ENCODE measurements around the gene HDAC10. TPM values are rescaled to one million over a fixed set of nuclear protein-coding genes. Genes with fewer than 3 reads are reported as not detected.
"Not testable (repeated sequence)": the region's sequence is repeated elsewhere in the genome, so short reads cannot be mapped to it uniquely, and the experiment has no call there.

Gene HDAC10
- total RNA-seq, 1 donor from 2014 or later, result 12.7 TPM

DNA sequence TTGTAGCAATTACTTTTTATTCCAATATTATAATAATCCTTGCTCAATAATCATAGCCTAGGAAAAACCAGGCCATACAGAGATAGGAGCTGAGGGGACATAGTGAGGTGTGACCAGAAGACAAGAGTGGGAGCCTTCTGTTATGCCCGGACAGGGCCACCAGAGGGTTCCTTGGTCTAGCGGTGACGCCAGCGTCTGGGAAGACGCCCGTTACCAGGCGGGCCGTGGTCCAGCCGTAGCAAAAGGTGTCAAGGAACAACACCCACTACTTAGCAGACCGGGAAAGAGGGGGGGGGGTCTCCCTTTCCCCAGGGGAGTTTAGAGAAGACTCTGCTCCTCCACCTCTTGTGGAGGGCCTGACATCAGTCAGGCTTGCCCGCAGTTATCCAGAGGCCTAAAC lies 22.3 kb upstream of the HDAC10 start:
- not testable (repeated sequence) for ATAC-seq, DNase-seq
- intact Hi-C loops (cut with micrococcal nuclease), result loop anchor here (10.0 kb wide), 1 partner anchor 51 kb away; the partner anchor contains the start of gene DENND6B

DNA sequence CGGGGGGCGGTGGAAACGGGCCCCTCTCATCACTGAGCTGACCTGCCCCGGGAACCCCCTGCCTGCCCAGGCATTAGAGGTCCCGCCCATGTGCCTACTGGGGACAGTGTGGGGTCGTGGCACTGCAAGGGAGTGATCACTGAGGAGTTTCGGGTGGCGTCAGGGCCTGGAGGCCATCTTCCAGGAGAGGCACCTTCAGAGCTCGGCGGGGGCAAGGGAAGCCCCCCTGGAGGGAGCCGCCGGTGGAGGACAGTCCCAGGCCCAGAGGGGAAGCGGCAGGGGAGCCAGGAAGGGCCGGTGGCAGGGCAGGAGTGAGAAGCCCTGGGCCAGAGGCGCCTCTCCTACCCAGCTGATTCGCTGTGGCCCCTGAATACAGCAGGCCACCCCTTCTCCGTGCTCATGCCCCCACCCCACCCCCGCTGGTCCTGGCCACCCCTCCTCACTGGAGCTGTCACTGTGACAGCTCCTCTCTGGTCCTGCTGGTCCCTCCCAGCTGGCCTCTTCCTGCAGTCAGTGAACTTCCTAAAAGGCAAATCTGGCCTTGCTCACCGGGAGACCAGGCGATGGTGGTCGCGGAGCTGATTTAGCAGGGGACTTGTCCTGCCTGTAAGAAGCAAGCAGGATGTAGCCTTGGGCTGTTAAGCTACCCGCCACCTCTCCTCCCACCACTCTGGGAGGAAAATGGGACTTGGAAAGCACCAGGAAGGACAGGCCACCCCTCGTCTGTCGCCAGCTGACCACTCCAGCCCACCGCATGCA lies 21.2 kb upstream of the HDAC10 start:
- intact Hi-C loops (cut with micrococcal nuclease), result loop anchor here (10.0 kb wide), 1 partner anchor 53 kb away; the partner anchor contains the start of gene DENND6B
- DNase-seq (no peak), ATAC-seq (no peak)

DNA sequence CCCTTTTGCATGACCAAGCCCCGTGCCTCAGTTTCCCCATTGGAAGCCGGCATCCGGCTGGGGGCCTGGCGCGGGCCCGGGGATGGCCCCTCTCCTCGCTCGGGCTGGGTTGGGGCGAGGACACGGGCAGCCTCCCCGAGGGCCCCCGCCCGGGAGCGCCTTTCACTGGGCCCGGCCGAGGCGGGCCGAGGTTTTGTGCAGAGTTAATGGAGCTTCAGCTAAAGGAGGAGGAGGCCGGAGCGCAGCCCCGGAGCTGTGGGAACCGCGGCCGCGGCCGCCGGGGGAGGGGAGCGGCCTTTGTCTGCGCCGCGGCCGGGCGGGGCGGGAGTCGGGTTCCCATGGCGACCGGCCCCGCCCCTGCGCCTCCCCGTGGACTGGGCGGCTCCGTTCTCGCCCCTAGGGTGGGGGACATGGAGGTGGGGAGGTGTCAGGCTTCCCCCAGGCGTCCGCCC lies 20.5 kb upstream of the HDAC10 start:
- intact Hi-C loops (cut with micrococcal nuclease), result loop anchor here (10.0 kb wide), 1 partner anchor 53 kb away; the partner anchor contains the start of gene DENND6B
- peak; percentile 83 for DNase-seq

DNA sequence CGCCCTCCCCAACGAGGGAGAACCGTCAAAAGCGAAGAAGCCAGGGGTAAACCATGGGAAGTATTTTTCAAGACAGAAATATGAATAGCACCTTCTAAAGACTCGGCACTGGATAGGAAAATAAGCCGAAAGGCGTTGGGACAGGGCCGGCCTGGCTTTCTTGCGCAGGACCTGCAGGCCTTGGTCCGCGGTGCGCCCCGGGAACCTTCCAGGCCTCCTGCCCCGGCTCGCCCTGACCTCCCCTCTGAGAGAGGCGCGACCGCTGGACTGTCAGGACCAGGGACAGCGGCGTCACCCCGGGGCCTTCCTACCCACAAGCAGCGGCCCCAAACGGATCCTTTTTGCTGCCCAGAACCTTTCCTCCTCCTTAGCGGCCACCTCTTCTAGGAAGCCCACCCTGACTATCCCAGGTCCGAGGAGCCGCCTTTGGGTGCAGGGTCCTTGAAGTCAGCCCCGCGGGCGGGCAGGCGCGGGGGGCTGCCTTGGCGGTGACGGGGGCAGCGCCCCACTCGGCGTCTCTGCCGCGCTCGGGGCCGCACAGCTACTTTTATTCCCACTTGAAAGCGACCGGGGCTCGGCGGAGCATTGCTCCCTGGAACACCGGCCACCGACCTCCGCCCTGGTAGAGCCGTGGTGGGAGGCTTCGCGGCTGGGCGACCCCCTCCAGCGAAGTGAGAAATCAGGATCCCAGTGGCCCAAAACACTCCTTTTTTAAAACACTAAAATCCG lies 19.8 kb upstream of the HDAC10 start:
- DNase-seq, result peak; percentile 83
- intact Hi-C loops (cut with micrococcal nuclease), result loop anchor here (10.0 kb wide), 1 partner anchor 54 kb away; the partner anchor contains the start of gene DENND6B
- ATAC-seq, result peak; percentile 65

More for the DNA sequence above, 20.5 kb upstream of the HDAC10 start:
- peak; percentile 33 for ATAC-seq

DNA sequence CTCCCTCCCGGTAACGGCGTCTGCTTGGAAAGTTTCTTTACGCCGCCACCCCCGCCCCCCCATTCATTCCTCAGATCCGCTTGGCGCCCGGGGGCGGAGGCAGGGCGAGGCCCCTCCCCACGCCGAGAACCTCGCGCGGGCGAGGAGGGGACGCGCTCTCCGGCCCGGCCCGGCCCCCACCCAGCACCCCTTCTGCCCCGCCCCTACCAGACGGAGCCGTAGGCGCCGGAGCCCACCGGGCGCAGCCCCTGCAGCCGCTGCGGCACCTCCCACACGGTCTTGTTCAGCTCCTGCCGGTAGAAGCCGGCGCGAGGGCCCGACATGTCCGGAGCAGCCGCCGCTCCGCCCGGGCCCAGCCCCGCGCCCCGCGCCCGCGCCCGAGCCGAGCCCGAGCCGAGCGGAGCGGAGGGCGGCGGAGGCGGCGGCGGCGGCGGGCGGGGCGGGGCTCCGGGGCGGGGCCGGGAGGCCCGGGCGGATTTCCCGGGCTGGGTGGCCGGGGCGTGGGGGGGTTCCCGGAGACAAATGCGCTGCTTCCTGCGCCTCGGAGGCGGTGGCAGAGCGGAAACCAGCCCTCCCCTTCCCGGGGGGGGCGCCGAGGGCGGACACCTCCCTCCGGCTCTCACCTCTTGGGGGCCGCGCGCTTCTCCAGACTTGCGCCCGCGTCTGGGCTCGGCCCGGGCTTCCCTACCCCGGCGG lies 19.1 kb upstream of the HDAC10 start, which contains the start of gene MAPK11:
TSS of gene MAPK11 (minus strand) at position 411 of the 696 bp plus-strand sequence. CDS start at position 323, 88 bp downstream.
- DNase-seq (peak; percentile 74), ATAC-seq (peak; percentile 42)
- intact Hi-C loops (cut with micrococcal nuclease), result loop anchor here (10.0 kb wide), 1 partner anchor 55 kb away; the partner anchor contains the start of gene DENND6B

DNA sequence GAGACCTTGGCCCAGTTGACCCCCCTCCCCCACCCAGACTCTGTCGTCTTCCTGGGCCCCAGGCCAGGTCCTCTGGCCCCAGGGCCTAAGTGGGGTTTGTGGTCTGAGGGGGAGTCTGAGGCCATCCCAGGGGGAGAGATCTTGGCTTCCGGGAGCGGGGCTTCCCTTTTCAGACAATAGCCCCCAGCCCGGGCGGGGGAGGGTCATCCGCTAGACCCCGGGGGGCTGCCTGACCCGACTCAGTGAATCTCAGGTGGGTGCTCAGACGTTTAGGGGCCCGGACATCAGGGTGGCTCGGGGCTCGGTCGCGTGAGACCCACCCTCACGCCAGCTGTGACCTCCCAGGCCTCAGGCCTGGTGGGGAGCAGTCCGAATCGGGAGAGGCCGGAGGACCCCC lies 18.5 kb upstream of the HDAC10 start:
- intact Hi-C loops (cut with micrococcal nuclease), result no loop called here
- ATAC-seq, result no peak
- DNase-seq, result no peak

DNA sequence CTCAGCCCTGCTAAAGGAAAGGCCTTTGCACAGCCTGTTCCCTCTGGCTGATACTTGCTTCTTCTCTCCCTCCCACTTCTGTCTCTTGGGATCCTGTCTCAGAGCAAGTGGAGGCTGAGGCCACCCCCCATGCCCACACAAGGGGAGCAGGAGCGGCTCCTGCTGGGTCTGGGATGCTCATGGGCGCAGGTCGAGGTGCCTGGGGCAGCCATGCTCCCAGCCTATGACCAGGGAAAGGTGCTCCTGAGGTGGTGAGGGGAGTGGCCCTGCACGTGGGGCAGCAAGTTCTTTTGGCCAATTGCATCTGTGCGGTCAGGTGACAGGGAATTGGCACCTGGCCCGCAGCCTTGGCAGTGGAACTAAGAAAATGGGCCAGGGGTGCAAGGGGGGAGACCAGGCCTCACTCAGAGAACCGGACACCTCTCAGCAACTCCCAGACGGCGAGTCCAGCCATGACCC lies 17.6 kb upstream of the HDAC10 start:
- ATAC-seq, result no peak
- no peak for DNase-seq
- intact Hi-C loops (cut with micrococcal nuclease), result no loop called here

DNA sequence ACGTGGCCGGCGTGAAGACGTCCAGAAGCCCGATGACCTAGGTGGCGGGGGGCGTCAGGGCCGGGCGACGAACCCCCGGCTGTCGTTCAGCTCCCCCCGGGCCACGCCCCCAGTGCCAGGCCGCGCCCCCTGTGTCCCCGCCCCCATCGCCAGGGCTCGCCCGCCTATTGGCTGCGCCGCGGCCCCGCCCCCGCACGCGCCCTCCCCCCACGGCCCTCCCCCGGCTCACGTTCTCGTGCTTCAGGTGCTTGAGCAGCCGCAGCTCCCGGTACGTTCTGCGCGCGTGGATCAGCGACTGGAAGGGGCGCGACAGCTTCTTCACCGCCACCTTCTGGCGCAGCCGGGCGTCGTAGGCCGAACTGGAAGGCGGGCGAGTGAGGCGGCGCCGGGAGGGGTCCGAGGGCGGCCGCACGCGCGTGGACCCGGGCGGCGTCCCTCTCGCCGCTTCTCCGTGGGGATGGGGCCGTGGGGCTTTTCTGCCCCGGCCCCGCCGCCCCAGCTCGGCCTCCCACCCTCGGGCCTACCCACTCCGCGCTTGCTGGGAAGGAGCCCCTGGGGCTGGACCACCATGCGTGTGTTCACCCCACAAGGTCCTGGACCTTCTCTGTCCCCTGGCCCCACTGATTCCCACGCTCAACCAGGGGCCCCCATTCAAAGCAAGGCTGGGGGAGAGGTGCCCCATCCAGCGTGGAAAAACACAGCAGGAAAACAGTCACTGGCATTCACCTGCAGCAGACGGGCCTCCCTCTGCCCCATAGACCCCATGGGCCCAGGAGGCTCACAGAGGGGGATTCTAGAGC lies 16.7 kb upstream of the HDAC10 start:
- ATAC-seq (peak; percentile 74), DNase-seq (peak; percentile 82)
- intact Hi-C loops (cut with micrococcal nuclease), result no loop called here

DNA sequence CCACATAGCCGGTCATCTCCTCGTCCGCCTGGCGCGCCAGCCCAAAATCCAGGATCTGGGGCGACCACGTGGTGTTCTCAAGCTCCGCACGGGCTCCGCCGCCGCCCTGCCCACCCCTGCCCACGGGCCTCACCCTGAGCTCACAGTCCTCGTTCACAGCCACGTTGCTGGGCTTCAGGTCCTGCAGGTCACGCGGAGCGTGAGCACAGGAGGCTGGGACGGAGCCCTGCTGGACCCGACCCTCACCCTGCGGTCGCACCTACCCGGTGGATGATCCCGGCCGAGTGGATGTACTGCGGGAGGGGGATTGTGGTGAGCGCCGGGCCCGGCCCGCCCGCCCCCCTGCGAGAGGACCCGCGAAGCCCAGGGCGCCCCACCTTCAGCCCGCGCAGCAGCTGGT lies 15.9 kb upstream of the HDAC10 start:
- intact Hi-C loops (cut with micrococcal nuclease), result no loop called here
- ATAC-seq (no peak), DNase-seq (no peak)

DNA sequence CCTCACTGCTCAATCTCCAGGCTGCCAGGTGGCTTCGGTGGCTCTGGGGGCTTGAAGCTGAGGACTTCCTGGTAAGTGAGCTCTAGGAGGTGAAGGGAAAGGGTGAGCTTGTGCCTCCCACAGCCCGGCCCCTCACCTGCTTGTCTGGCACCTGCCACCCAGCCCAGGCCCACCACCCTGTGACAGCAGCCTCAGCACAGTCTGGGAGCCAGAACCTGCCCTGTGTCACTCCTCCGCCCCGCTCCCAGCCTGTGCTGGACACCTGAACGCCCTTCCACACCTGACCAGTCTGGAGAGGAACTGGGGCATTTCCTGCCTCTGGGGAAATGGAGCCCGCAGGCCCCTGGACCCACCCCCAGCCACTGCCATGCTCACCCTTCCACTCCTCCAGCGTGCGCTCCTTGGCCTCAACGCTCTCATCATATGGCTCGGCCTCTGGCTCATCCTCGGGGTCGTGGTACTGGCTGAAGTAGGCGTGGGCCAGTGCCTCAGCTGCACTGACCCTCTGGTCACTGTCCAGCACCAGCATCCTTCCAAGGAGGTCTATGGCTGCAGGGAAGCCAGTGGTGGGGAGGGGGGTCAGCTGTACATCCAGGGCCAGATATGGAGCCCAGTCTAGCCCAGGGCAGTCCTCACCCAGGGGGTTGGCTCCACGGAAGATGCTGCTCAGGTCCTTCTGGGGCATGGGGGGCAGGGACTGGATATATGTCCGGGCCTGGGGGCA lies 14.0 kb upstream of the HDAC10 start:
- DNase-seq, result no peak
- intact Hi-C loops (cut with micrococcal nuclease), result no loop called here
- no peak for ATAC-seq

DNA sequence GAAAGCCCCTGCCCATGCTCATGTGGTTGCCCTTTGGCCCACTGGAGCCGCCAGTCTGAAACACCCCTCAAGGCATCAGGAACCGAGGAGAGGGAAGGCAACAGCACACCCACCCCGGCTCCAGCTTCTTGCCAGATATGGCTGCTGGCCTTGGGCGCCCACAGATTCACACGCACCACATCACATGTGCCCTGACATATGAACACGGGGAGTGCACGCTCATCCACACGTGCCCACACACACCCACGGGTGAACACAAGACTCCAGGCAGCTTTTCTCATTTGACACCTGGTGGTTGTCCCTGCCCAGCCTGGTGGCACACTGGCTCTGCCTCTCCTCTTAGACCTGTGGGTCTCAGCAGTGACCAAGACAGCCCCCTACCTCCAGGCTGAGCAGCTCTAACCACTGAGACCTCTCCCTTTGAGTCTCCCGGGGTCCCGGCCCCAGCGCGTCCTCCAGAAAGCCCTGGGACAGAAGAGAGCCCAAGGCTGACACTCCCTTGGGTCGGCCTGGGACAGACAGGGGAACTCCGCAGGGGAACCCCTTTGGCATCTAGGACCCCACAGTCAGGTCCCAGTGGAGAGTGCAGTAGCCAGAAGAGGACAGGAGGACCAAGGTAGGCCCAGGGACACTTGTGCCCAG lies 13.2 kb upstream of the HDAC10 start:
- ATAC-seq (no peak), DNase-seq (no peak)
- intact Hi-C loops (cut with micrococcal nuclease), result no loop called here

DNA sequence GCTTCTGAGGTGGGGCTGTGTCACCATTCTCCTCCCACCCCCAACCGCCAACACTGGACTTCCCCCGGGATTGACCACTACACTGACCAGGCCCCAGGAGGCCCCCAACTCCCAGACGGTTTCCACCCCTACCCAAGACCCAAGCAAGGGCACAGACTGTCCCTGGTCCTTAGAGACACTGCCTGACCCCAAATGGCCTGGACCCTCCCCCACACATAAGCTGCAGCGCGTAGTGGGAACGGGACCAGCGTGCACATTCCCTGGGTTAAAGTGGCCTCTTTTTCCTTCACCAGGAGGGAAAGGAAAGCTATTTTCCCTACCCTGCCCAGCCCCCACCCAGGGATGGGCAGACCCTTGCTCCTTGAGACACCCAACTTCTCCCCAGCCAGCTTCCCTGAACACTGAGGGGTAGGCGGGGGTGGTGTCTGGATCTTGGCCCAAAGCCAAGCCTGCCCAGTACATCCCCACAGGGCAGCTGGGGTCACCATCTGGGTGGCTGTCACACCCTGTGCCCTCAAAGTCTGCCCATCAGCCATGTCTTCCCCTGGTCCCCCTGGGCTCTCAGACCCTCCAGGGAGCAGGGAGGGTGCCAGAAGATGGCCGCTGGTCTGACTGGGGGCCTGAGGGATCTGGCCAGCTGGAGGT lies 12.0 kb upstream of the HDAC10 start:
- DNase-seq, result no peak
- intact Hi-C loops (cut with micrococcal nuclease), result no loop called here
- no peak for ATAC-seq

DNA sequence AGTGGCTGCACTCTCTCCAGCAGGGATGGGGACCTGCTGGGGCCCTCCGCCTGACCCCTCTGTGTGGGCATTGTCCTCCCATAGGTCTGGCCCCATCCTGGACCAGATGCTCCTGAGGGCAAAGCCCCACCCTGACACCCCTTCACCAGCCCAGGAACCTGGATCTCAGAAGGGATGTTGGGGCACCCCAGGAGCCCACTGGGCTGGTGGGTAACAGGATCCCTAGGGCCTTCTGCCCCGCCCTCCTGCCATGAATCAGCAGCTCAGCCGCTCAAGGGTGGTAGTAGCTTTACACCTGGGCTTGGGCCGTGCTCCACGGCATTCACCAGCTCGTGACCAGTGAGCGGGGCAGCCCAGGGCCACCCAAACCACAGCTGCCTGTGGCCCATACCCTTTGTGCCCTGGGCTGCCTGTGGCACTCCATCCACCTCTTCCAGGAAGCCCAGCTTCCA lies 11.4 kb upstream of the HDAC10 start:
- ATAC-seq (no peak), DNase-seq (no peak)
- intact Hi-C loops (cut with micrococcal nuclease), result no loop called here

DNA sequence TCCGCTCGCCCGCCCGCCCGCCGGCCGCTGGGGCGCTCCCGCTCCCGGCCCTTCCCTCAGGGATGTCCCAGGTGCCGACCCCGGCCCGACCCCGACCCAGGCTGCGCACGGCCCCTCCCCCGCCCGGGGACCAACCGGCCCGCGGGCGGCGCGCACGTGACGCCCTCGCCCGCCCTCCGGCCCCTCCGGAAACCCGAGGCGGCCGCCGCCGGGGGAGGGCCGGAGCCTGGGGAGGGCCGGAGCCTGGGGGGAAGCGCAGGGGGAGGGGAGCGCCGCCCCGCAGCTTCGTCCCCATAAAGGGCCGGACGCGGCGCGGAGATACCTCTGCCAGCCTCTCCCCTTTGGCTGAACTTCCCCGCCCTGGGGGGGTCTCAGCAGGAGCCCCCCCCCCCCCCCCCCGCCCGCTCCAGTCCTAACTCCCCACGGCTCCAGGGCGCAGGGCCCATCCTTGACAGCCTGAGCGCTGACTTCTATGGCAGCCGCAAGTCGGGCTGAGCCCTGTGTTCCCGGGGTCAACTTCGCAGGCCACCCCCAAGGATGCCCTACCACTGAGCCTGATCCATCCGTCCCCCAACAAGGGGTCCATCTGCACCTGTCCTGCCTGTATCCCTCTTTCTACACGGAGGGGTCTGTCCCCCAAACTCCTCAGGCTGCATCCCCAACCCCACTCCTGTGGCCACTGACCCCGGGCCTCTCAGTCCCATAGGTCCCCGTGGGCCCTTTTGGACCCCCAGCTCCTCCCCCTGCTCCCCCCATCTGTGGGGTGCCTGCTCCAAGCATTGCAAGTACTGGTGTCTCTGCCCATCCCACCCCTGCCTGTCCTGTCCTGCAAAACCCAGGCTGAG lies 10.8 kb upstream of the HDAC10 start, which contains the start of gene MAPK12:
TSS of gene MAPK12 (minus strand) at position 69 of the 845 bp plus-strand sequence. CDS start 174 bp downstream, outside the sequence.
- intact Hi-C loops (cut with micrococcal nuclease), result no loop called here
- DNase-seq, result peak; percentile 60
- peak; percentile 42 for ATAC-seq

DNA sequence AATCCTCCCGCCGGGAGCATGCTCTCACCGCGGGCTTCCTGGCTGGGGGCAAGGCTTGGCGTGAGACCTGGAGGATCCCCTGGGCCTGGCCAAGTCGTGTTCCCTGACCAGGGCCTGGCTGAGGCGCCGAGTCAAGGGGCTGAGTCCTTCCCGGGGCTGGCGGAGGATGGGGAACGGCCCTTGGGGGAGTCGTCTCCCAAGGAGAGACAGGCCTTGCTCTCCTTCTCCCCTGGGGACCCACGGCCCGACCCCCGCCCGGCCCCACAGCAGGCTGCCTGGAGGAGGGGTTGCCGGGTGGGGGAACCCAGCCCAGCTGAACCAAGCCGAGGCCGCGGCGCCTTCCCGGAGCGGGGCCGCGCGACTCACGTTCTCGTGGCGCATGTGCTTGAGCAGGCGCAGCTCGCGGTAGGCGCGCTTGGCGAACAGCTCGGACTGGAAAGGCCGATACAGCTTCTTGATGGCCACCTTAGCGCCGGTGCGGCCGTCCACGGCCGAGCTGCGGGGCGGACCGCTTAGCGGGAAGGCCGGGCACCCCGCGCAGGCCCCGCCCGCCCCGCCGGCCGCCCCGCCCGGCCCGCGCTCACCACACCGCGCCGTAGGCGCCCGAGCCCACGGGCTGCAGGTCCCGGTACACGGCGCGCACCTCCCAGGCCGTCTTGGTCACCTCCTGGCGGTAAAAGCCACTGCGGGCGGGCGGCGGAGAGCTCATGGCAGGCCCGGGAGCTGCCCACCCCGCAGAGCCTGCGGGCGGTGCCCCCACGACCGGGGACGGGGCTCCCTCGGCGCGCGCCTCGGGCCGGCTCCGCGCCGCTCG lies 9.9 kb upstream of the HDAC10 start:
- DNase-seq (peak; percentile 76), ATAC-seq (peak; percentile 14)
- intact Hi-C loops (cut with micrococcal nuclease), result no loop called here

Data from left ventricle myocardium superior (tissue), 1 donor.